ENCODE measurements around the gene EPHB2. TPM values are rescaled to one million over a fixed set of nuclear protein-coding genes. Genes with fewer than 3 reads are reported as not detected.

EPHB2 gene
- total and polyA plus RNA-seq, 2 of the 8 experiments (the other 6 are each of a cell fraction or from before 2014, with no cell fraction given) = 15.8 to 17.2 TPM

DNA sequence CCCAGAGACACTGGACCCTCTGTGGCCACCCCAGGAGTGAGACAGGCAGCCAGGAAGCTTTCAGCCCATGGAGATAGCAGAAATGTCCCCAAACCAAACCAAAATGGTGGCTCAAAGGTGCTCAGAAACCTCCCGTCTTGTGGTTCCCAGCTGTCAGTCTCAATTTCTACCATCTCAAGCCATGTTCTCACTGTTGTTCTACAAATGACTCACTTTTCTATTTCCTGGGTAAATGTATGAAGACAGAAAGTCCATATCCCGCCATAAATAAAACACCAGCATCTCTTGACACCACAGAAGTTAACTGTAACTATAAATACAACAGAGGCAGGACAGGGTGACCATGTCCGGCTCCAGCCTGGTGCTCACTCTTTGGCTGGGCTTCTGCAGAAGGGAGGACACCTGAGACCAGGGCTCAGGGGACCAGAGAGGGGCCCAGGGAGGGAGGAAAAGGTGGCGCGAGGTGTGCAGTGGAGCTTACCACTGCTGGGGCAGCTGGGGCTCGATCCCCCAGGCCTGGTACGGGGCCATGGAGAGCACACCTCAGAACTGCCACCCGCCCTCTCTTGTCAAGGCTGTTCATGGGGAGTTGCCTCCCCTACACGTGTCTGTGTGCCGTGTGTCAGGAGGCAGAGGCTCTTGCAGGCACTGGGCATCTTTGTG, 43.6 kb downstream of the EPHB2 start:
- ChIA-PET POLR2A (ENCODE audit: partially characterized antibody) (no interaction called here), CTCF (ENCODE audit: partially characterized antibody) (interaction anchor here (0.7 to 1.3 kb wide), 4 partner anchors 12 to 111 kb away, joined by 3 read pairs; no protein-coding TSS in a partner anchor)
- WGBS, 2 experiments (ENCODE audit: extremely low coverage in 1 of 2, insufficient coverage in 1 of 2, insufficient read length in 1 of 2, insufficient replicate concordance in 2 of 2, low coverage in 1 of 2, low lambda C conversion rate in 2 of 2, missing lambda C conversion rate in 1 of 2) = 94% methylated on average over 8 of the region's 10 CpGs; no CpG with 5 or more reads in 1 of the 2 experiments
- DNase-seq (ENCODE audit: low read depth in 1 of 2, low spot score in 2 of 2) (no peak), FAIRE-seq (no peak)
- Histone ChIP-seq H2AK5ac (ENCODE audit: low read depth, low read length) (no peak overlapping the region), H2AFZ (ENCODE audit: low read length) (no peak overlapping the region), H3K18ac (ENCODE audit: extremely low read depth, low read length) (no peak overlapping the region; the same call in 1 of the 2 replicates), H3K4me2 (ENCODE audit: insufficient read depth in 1 of 2, low read depth in 2 of 2, low read length in 2 of 2) (no peak overlapping the region), H2BK5ac (ENCODE audit: low read depth, low read length) (no peak overlapping the region), H3K23me2 (ENCODE audit: low read depth, low read length) (peaks cover 2% of the 10 kb centered on the region; the same call in 1 of the 2 replicates), H3K4ac (replicated peaks; ENCODE audit: insufficient read length, low read depth, low read length) (no peak overlapping the region), H2BK120ac (replicated peaks; ENCODE audit: low read depth, low read length) (no peak overlapping the region), H3K9ac (replicated peaks in 1 of 4; ENCODE audit: extremely low read depth in 1 of 4, low read depth in 3 of 4, low read length in 3 of 4) (no peak overlapping the region), H3K79me2 (ENCODE audit: control insufficient read depth in 1 of 2, insufficient read depth in 2 of 2, low read length in 2 of 2) (no peaks in the 10 kb centered on the region), H3K56ac (replicated peaks; ENCODE audit: insufficient read length, low read depth, low read length) (no peak overlapping the region), H3K4me3 (ENCODE audit: extremely low read depth in 1 of 4, insufficient read depth in 2 of 4, low read depth in 3 of 4, low read length in 4 of 4) (no peak overlapping the region), H3K27ac (ENCODE audit: low read depth, low read length) (no peak overlapping the region), H4K20me1 (replicated peaks in 1 of 2; ENCODE audit: control insufficient read depth in 1 of 2, insufficient read depth in 2 of 2, low read length in 2 of 2) (no peaks in the 10 kb centered on the region), H3K36me3 (ENCODE audit: control insufficient read depth in 2 of 4, insufficient read depth in 4 of 4, low read length in 3 of 4) (no peaks in the 10 kb centered on the region), H4K8ac (ENCODE audit: extremely low read depth, insufficient read depth, low read length) (no peak overlapping the region), H3K27me3 (replicated peaks in 1 of 4; ENCODE audit: control insufficient read depth in 3 of 4, extremely low read depth in 1 of 4, insufficient read depth in 3 of 4, low read length in 3 of 4) (no peaks in the 10 kb centered on the region), H3K4me1 (replicated peaks in 1 of 4; ENCODE audit: control insufficient read depth in 3 of 4, insufficient read depth in 4 of 4, low read length in 3 of 4) (peaks cover 0 to 5% (median 1%) of the 10 kb centered on the region in 4 experiments; a peak in 2 of 7 replicates), H2BK20ac (ENCODE audit: low read length) (no peak overlapping the region), H4K91ac (replicated peaks; ENCODE audit: insufficient read length, low read length) (no peak overlapping the region), H4K5ac (ENCODE audit: insufficient read length, low read depth, low read length) (no peak overlapping the region), H2BK15ac (ENCODE audit: low read length) (no peak overlapping the region), H2BK12ac (ENCODE audit: low read depth, low read length) (no peak overlapping the region), H3K14ac (ENCODE audit: insufficient read length) (no peak overlapping the region), H3K9me3 (ENCODE audit: insufficient read depth in 2 of 2, low read depth in 1 of 2, low read length in 1 of 2) (no peaks in the 10 kb centered on the region), H3K79me1 (ENCODE audit: low read depth, low read length) (no peaks in the 10 kb centered on the region), H3K23ac (ENCODE audit: insufficient read length) (no peak overlapping the region)
- TF ChIP-seq KDM5A (IDR thresholded peaks at IDR 0.05; ENCODE audit: low read length) (no peak), GABPA (IDR thresholded peaks at IDR 0.05; ENCODE audit: borderline replicate concordance, insufficient read depth, low read length) (no peak), POLR2A (IDR thresholded peaks at IDR 0.05; ENCODE audit: control extremely low read depth in 1 of 2, low read depth in 2 of 2, low read length in 2 of 2) (no peak), SP1 (IDR thresholded peaks at IDR 0.05; ENCODE audit: low read depth, low read length) (no peak), RNF2 (IDR thresholded peaks at IDR 0.05; ENCODE audit: borderline replicate concordance, low read depth, low read length, missing control alignments, poor library complexity, severe bottlenecking) (no peak), ATF2 (IDR thresholded peaks at IDR 0.05; ENCODE audit: low read length) (no peak), TEAD4 (IDR thresholded peaks at IDR 0.05; ENCODE audit: low read depth, low read length) (no peak), SIRT6 (IDR thresholded peaks at IDR 0.05; ENCODE audit: low read length) (no peak), RXRA (IDR thresholded peaks at IDR 0.05; ENCODE audit: insufficient read depth, low read depth, low read length) (no peak), CBX8 (IDR thresholded peaks at IDR 0.05; ENCODE audit: borderline replicate concordance, low read depth, low read length) (no peak), BACH1 (IDR thresholded peaks at IDR 0.05; ENCODE audit: low read length) (no peak)
